Esophagus muscularis mucosa (tissue), 4 donors: ENCODE results near the gene ADD3. TPM values are rescaled to one million over a fixed set of nuclear protein-coding genes. Genes with fewer than 3 reads are reported as not detected.

Experiments
- DNase-seq: peaks from one replicate; pipeline ENCODE4 v3.0.0-alpha.2; 2017; ENCODE audit errors: extremely low spot score
- H3K27ac ChIP-seq, 4 donors: fragments of 200-600 bp; sonication (generic); replicated peaks in 1 of 4; 1 replicate in 3 of 4; 2 replicates in 1 of 4; pipeline ENCODE4 v1.5.1; 2016 to 2019; ENCODE audit warnings: mild to moderate bottlenecking in 1 of 4
- H3K27me3 ChIP-seq, 4 donors: fragments of 200-600 bp; sonication (generic); one replicate each; pipeline versions ENCODE4 v1.5.1 to v1.6.0; 2016 to 2019
- H3K36me3 ChIP-seq, 4 donors: fragments of 200-600 bp; sonication (generic); one replicate each; pipeline ENCODE4 v1.5.1; 2016 to 2019
- H3K4me1 ChIP-seq, 4 donors: fragments of 200-600 bp; sonication (generic); one replicate each; pipeline ENCODE4 v1.5.1; 2016 to 2019
- H3K4me3 ChIP-seq, 4 donors: fragments of 200-600 bp; sonication (generic); 1 replicate in 2 of 4; 2 replicates in 2 of 4; pipeline ENCODE4 v1.5.1; 2016 to 2019; ENCODE audit warnings: mild to moderate bottlenecking in 4 of 4, moderate library complexity in 1 of 4
- H3K9me3 ChIP-seq, 4 donors: fragments of 200-600 bp; sonication (generic); 1 replicate in 3 of 4; 2 replicates in 1 of 4; pipeline ENCODE4 v1.5.1; 2016 to 2019
- EP300 ChIP-seq: sonication (generic); formaldehyde crosslinking; IDR thresholded peaks from one replicate; pipeline ENCODE4 v1.6.1; 2017; ENCODE audit warnings: antibody characterized with exemption
- POLR2A ChIP-seq: fragments of 450-650 bp; IDR thresholded peaks from one replicate; pipeline ENCODE4 v1.6.1; 2017; ENCODE audit warnings: antibody characterized with exemption, moderate library complexity, mild to moderate bottlenecking, low read depth
- POLR2AphosphoS5 ChIP-seq, 2 donors: sonication (generic); formaldehyde crosslinking; IDR thresholded peaks; one replicate each; pipeline ENCODE4 v1.6.1; 2017; ENCODE audit warnings: antibody characterized with exemption in 2 of 2
- WGBS: methylation state at CpG from one replicate; pipeline ENCODE4 v1.1.5; 2018; 5-methylcytosine and 5-hydroxymethylcytosine counted together
- intact Hi-C: fragments of 100-400 bp; cut with DNase I; formaldehyde crosslinking; loops from one replicate; pipeline ENCODE4 v1.15.1; 2023
- total RNA-seq, 4 donors: library from RNA; depleted of rRNA; stranded (reverse); fragments of >200 nt; gene quantifications; one replicate each; pipeline versions ENCODE4 v1.1.0 to v1.2.1, GENCODE V29; 2016
- TF ChIP-seq, protein P1 (sequence below), 3 experiments: fragments of 200-600 bp in 2 of 3; fragments of 450-650 bp in 1 of 3; sonication (generic) in 2 of 3; IDR thresholded peaks; one replicate each; pipeline ENCODE4 v1.5.1; 2017 to 2019; ENCODE audit warnings: antibody characterized with exemption in 3 of 3, mild to moderate bottlenecking in 2 of 3, moderate library complexity in 1 of 3

The ADD3 gene
- total RNA-seq, 4 donors from 2014 or later = 60.1 to 228 (median 99.2) TPM

- TF ChIP-seq POLR2AphosphoS5 (IDR thresholded peaks at IDR 0.05) = no peak
- no peak for TF ChIP-seq EP300
- TF ChIP-seq POLR2A = no peak
- TF ChIP-seq, protein P1, sequence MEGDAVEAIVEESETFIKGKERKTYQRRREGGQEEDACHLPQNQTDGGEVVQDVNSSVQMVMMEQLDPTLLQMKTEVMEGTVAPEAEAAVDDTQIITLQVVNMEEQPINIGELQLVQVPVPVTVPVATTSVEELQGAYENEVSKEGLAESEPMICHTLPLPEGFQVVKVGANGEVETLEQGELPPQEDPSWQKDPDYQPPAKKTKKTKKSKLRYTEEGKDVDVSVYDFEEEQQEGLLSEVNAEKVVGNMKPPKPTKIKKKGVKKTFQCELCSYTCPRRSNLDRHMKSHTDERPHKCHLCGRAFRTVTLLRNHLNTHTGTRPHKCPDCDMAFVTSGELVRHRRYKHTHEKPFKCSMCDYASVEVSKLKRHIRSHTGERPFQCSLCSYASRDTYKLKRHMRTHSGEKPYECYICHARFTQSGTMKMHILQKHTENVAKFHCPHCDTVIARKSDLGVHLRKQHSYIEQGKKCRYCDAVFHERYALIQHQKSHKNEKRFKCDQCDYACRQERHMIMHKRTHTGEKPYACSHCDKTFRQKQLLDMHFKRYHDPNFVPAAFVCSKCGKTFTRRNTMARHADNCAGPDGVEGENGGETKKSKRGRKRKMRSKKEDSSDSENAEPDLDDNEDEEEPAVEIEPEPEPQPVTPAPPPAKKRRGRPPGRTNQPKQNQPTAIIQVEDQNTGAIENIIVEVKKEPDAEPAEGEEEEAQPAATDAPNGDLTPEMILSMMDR (IDR thresholded peaks at IDR 0.05) = no peak
- intact Hi-C loops = loop anchor here (5.0 kb wide), 1 partner anchor 61 kb away; no protein-coding TSS in a partner anchor
- no peaks in the 10 kb centered on the region for H3K36me3 ChIP-seq
- no peaks in the 10 kb centered on the region for H3K9me3 ChIP-seq
- 47% methylated on average over 3 of the region's 3 CpGs for WGBS
- no peak overlapping the region for H3K4me3 ChIP-seq
- no peak overlapping the region for H3K27ac ChIP-seq
- peaks cover 0 to 3% (median 0%) of the 10 kb centered on the region in 4 donors for H3K27me3 ChIP-seq
- H3K4me1 ChIP-seq = peaks cover 46 to 62% (median 50%) of the 10 kb centered on the region in 4 donors
- DNase-seq = no peak
Observed at GRCh38 chr10:110011681-110012080, 3.9 kb downstream of the ADD3 start.

- Histone ChIP-seq H3K27ac (no peak overlapping the region), H3K4me1 (peaks cover 39 to 58% (median 55%) of the 10 kb centered on the region in 4 donors), H3K27me3 (no peaks in the 10 kb centered on the region), H3K36me3 (no peaks in the 10 kb centered on the region), H3K4me3 (no peak overlapping the region), H3K9me3 (no peaks in the 10 kb centered on the region)
- WGBS = 48% methylated on average over 4 of the region's 4 CpGs
- intact Hi-C loops = loop anchor here (5.0 kb wide), 1 partner anchor 59 kb away; no protein-coding TSS in a partner anchor
- DNase-seq = no peak
- TF ChIP-seq, protein P1 (IDR thresholded peaks at IDR 0.05) = no peak
- TF ChIP-seq POLR2A (no peak), POLR2AphosphoS5 (IDR thresholded peaks at IDR 0.05) (no peak), EP300 (no peak)
Observed at GRCh38 chr10:110013630-110014293, 6.0 kb downstream of the ADD3 start.

- no peaks in the 10 kb centered on the region for H3K36me3 ChIP-seq
- H3K27me3 ChIP-seq = no peaks in the 10 kb centered on the region
- peaks cover 24 to 41% (median 37%) of the 10 kb centered on the region in 4 donors for H3K4me1 ChIP-seq
- no peaks in the 10 kb centered on the region for H3K9me3 ChIP-seq
- H3K4me3 ChIP-seq = no peak overlapping the region
- DNase-seq = no peak
- no peak overlapping the region for H3K27ac ChIP-seq
- intact Hi-C loops = loop anchor here (2.0 kb wide), 1 partner anchor 131 kb away; no protein-coding TSS in a partner anchor
- no peak for TF ChIP-seq EP300
- TF ChIP-seq, protein P1 (IDR thresholded peaks at IDR 0.05) = peak in 1 of 3 experiments; percentile 15
Observed at GRCh38 chr10:110016039-110016438, 8.3 kb downstream of the ADD3 start.

GRCh38 chr10:110017052-110017451, 9.3 kb downstream of the ADD3 start:
- TF ChIP-seq POLR2AphosphoS5 (IDR thresholded peaks at IDR 0.05) = no peak
- no peak for TF ChIP-seq POLR2A
- TF ChIP-seq, protein P1 (IDR thresholded peaks at IDR 0.05) = no peak
- TF ChIP-seq EP300 = no peak
- Histone ChIP-seq H3K4me1 (peaks cover 22 to 40% (median 28%) of the 10 kb centered on the region in 4 donors), H3K9me3 (no peaks in the 10 kb centered on the region), H3K27me3 (no peaks in the 10 kb centered on the region), H3K4me3 (no peak overlapping the region), H3K27ac (no peak overlapping the region), H3K36me3 (no peaks in the 10 kb centered on the region)
- DNase-seq = no peak
- intact Hi-C loops = loop anchor here (2.0 kb wide), 1 partner anchor 132 kb away; no protein-coding TSS in a partner anchor
- 63% methylated on average over 4 of the region's 4 CpGs for WGBS
